Kidney tubule cell (primary cell): ENCODE data around the gene VRTN.
"Not testable (repeated sequence)": the region's sequence is repeated elsewhere in the genome, so short reads cannot be mapped to it uniquely, and the experiment has no call there.

Source experiments
- DNase-seq: peaks from one replicate; pipeline ENCODE4 v3.0.0-alpha.2; 2018; ENCODE audit warnings: low spot score

The VRTN gene

DNA sequence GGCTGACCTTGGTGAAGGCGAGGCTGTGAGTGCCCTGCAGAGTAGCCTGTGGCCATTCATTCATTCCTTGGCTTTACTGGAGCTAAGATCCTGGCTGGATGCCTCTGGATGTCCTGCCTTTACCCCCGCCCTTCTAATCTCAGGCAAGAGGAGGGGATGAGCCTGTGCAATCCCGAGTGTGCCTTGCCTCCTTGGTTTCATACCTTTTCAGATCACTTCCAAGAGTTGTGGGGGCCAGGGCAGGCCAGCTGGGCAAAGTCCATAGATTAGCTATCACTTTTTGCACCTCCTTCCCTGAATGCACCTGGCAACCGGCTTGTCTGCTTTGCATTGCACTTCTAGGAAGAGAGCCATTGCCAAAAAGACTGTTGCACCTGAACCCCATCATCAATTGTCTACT is 1.5 kb downstream of the VRTN start:
- DNase-seq: no peak

DNA sequence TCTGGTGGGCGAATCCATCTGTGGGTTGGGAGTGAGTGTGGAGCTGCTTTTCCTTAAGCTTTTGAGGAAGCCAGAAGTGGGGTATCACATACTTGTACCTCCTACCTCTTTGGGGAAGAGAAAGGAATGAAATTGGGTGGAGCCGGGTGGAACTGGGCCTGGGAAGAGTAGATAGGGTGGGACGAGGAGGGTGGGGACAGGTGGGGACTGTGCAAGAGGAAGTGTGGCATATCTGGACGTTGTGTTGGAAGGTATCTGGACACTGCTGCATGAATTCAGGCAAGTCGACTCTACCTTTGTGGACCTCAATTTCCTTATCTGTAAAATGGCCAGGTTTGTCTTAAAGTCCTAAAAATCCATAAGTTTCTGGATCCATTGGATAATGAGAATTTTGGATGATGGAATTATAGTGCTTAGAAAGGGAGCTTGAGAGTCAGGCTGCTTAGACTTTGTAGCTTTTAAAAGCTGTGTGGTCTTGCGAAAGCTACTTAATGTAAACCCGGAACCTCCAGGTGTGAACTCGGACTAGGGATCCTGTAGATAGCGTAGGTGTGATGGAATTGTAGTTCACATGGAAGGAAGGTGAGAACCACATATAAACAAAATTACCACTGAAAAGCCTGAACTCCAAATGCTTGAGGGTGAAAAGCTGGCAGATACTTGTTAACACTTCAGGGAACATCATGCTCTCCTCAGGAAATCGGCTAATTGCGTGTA is 2.1 kb downstream of the VRTN start:
- no peak for DNase-seq

DNA sequence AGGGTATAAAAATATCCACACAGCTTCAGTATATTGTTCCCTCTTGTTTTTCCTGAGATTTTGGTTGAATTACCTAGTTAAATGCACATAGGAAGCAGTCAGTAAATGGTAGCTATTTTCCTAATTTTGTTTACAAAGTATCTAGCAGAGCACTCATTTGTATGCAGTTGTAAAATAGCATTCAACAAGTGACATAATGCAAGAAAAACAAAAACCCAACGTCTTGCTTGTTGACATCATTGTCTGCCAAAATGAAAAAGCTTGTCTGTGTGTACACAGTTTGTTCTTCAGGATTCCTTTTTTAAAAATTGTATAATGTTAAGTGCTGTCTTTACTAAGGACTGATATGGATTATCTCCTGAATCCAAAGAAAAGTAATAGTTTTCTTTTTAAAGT is 2.7 kb downstream of the VRTN start:
- DNase-seq: no peak

DNA sequence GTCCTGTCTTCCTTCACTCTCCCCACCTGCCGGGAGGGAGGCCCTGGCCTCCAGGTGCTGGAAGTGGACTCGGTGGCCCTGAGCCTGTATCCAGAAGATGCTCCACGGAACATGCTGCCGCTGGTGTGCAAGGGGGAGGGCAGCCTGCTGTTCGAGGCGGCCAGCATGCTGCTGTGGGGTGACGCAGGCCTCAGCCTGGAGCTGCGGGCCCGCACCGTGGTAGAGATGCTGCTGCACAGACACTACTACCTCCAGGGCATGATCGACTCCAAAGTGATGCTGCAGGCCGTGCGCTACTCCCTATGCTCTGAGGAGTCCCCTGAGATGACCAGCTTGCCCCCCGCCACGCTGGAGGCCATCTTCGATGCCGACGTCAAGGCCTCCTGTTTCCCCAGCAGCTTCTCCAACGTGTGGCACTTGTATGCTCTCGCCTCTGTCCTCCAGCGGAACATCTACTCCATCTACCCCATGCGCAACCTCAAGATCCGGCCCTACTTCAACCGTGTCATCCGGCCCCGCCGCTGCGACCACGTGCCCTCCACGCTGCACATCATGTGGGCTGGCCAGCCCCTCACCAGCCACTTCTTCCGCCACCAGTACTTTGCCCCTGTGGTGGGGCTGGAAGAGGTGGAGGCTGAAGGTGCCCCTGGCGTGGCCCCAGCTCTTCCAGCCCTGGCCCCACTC is 8.8 kb downstream of the VRTN start:
- DNase-seq: no peak

DNA sequence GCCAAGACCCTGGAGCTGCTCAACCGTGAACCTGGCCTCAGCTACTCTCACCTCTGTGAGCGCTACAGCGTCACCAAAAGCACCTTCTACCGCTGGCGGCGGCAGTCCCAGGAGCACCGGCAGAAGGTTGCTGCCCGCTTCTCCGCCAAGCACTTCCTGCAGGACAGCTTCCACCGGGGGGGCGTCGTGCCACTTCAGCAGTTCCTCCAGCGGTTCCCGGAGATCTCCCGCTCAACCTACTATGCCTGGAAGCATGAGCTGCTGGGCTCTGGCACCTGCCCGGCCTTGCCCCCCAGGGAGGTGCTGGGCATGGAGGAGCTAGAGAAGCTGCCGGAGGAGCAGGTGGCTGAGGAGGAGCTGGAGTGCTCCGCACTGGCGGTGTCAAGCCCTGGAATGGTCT is 9.3 kb downstream of the VRTN start:
- DNase-seq: no peak

DNA sequence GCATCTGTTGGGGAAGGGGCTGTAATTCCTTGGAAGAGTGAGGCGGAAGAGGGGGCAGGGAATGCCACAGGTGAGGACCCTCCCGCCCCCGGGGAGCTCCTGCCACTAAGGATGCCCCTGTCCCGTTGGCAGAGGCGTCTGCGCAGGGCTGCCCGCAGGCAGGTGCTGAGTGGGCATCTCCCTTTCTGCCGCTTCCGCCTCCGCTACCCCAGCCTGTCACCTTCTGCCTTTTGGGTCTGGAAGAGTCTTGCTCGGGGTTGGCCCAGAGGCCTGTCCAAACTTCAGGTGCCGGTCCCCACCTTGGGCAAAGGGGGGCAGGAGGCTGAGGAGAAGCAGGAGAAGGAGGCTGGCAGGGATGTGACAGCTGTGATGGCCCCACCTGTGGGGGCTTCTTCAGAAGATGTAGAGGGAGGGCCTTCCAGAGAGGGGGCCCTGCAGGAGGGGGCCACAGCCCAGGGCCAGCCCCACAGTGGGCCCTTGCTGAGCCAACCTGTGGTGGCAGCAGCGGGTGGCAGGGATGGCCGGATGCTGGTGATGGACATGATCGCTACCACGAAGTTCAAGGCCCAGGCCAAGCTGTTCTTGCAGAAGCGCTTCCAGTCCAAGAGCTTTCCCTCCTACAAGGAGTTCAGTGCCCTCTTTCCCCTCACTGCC is 10.0 kb downstream of the VRTN start:
- DNase-seq: no peak

DNA sequence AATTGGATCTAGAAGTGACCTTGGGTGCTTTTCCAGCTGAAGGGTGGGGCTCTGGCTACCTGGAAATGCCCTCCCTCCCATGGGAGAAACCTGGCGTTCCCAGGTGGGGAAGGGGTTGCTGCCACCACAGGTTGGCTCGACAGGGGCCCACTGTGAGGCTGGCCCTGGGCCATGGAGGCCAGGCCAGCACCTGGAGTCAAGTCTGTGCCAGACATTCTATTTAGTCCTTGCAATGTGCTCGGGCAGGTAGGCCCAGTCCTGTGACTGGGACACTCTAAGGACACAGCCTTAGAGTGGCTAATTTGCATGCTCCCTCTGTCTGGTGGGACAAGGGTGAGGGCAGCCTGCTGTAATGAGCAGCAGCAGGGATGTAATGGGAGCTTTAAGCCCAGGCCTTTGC is 11.9 kb downstream of the VRTN start:
- DNase-seq: no peak

DNA sequence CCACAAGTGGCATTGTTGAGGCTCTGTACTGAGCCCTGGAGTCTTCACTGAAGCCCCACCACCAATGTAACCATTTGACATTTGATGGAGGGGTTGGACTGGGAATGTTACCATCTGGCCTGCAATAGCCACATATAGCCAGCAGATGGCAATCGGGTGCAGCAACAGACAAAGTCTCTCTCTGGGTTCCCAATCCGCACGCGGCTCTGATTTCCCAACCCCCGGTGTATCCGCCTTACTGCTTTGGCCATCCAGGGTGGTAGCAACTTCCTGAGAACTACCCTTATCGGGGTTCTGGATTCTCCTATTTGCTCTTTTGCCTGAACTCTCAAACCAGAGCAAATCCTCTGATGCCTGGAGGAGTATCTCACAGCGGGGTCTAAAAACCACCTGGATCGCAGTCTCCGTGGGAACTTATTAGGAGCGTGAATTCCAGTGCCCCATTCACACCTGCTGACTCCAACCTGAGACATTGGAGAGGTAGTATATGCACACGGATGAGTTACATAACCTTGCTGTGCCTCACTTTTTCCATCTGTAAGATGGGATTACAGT is 14.2 kb downstream of the VRTN start:
- DNase-seq: peak; percentile 69

DNA sequence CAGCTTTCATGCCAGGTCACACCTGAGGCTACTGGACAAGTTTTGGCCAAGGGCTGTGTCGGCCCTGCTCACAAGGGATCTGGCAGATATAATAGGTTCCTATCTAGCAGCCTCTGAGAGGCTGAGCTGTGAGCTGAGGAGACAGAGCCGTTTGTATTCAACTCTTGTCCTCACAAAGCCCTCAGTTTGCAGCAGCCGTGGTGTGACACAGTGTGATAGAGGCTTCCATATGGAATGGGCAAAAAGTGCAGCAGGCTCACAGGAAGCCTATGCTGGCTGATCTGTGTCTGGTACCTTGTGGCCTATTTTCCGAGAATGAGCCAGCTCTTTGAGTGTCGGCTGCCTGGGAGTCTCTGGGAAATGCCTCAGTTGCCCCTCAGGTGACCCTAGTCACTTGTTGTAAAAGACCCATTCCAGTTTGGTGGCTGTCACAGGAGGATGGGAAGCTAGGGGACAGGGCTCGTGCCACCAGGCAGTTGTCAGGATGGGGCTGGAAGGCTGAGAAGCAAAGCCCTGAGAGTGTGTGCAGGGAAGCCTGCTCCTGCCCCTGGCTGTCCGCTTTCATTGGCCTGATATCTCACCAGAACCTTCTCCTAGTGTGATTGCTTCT is 16.1 kb downstream of the VRTN start:
- DNase-seq: no peak

DNA sequence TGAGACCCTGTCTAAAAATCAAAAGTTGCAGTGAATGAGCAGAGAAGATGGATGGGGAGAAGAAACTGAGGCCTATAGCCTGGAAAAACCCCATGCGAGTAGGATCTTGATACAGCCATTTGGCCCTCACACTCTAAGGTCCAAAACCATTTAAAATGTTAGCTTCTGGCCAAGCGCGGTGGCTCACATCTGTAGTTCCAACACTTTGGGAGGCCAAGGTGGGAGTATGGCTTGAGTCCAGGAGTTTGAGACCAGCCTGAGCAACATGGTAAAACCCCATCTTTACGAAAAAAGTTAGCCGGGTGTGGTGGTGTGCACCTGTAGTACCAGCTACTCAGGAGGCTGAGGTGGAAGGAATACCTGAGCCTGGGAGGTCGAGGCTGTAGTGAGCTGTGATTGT is 19.8 kb downstream of the VRTN start:
- DNase-seq: no peak

DNA sequence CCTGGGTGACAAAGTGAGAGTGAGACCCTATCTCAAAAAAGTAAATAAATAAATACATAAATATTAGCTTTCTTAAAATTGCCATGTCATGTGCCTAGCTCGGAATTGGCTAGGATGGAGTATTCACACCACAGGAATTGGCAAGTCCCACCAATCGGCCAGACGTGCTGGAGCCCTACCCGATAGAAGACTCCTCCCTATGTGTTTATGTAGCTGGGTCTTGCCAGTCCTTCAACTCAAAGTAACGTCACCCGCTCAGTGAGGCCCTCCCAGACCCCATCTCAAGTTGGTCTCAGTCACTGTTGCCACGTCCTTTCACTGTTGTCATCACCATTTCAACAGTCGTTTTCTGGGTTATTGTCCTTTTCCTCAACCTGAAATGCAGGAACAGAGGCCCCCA is 20.2 kb downstream of the VRTN start:
- DNase-seq: no peak

DNA sequence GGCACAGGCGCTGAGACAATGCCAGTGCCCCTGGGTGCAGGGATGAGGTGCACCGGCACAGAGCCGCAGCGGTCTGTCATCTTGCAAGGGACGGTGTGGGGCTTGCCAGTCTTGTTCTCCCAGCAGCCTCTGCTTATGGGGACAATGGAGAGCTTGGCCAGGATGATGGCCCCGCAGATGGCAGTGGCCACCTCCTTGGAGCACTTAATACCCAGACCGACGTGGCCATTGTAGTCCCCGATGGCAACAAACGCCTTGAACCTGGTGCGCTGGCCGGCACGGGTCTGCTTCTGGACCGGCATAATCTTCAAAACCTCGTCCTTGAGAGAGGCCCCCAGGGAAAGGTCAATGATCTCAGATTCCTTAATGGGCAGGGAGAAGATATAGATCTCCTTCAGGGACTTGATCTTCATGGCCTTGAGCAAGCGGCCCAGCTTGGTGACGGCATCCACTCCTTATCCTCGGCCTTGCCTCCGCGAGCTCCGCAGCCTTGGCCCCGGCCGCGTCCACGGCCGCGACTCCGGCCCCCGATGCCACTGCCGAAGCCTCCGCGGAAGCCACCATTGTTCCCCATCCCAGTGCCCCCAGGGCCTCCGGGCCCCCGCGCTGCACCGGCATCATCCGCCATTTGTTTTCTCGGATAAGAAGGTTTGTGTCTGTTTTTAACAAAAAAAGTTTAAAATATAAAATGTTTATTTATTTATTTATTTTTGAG is 29.9 kb downstream of the VRTN start:
- DNase-seq: no peak

DNA sequence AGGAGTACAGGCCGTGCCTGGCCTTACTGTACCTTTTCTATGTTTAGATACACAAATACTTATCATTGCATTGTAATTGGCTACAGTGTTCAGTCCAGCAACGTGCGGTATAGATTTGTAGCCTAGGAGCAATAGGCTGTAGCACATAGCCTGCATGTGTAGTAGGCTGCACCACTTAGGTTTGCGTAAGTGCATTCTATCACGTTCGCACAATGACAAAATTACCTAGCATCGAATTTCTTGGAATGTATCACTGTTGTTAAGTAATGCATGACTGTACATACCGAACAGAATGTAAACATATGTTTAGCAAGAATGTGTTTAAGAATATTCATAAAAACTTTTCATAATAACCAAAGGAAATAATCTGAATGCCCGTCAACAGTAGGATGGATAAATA is 31.9 kb downstream of the VRTN start:
- DNase-seq: no peak

DNA sequence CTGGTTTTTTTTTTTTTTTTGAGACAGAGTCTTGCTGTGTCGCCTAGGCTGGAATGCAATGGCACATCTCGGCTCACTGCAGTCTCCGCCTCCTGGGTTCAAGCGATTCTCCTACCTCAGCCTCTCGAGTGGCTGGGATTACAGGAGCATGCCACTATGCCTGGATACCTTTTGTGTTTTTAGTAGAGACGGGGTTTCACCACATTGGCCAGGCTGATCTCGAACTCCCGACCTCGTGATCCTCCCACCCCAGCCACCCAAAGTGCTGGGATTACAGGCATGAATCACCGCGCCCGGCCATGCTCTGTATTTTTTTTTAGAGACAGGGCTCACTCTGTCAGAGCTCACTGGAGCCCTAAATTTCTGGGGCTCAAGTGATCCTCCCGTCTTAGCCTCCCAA is 32.6 kb downstream of the VRTN start:
- DNase-seq: no peak

DNA sequence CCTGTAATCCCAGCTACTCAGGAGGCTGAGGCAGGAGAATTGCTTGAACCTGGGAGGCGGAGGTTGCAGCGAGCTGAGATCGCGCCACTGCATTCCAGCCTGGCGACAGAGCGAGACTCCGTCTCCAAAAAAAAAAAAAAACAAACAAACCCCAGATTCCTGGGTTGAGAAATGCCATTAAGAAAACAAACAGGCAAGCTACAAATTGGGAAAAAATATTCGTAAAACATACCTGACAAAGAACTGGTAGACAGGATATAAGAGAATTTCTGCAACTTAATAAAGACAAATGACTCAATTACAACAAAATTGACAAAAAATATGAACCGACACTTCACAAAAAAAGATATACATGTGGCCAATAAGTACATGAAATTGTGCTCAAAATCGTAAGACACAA is 33.3 kb downstream of the VRTN start:
- not testable (repeated sequence) for DNase-seq

DNA sequence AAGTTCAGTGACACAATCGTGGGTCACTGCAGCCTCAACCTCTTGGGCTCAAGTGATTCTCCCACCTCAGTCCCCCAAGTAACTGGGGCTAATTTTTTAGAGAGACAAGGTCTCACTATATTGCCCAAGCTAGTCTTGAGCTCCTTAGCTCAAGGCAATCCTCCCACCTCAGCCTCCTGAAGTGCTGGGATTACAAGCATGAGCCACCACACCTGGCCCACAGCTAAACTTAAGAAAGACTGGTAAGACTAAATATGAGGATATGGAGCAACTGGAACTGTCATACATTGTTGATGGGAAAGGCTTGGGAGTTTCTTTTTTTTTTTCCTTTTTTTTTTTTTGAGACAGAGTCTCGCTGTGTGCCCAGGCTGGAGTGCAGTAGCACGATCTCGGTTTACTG is 34.0 kb downstream of the VRTN start:
- DNase-seq: no peak

DNA sequence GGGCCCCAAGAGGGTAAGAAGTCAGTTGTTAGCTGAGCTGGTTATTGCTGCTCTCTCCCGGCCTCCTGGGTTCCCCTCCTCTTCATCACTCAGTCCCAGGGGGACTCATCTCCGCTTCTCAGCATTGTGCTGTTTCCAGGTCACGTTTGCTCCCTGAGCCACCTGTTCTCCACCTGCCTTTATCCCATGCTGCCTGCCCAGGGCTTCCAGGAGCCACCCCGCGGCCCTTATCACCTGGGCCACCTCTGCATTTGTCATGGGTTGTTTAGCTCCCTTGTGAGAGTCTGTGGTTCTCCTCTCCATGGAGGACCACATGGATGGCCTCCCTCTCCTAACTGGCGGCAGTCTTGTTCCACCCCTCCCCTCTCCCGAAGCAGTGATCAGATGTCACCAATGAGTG is 41.7 kb downstream of the VRTN start:
- no peak for DNase-seq

DNA sequence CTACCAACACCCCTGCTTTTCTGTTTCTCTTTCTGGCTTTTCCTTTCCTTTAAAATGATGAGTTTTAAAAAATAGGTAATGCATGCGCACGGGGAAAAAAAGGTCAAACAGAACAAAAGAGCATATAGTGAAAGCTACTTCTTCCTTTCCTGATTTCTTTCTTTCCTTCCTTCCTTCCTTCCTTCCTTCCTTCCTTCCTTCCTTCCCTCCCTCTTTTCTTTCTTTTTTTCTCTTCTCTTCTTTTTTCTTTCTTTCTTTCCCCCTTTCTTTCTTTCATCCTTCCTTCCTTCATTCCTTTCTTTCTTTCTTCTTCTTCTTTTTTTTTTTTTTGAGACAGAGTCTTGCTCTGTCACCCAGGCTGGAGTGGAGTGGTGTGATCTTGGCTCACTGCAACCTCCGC is 42.2 kb downstream of the VRTN start:
- not testable (repeated sequence) for DNase-seq

DNA sequence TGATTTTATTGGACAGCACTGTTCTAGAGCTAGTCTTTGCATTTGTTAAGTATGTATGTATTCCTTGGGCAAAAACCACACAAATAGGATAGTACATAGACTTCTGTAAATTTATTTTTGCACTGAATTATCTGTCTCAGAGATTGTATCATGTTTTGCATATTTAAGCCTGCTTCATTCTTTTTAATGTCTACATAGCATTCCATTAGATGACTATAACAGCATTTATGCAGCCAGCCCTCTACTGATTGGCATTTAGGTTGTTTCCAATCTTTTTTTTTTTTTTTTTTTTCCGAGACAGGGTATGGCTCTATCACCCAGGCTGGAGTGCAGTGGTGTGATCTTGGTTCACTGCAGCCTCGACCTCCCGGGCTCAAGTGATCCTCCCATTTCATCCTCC is 43.2 kb downstream of the VRTN start:
- no peak for DNase-seq

DNA sequence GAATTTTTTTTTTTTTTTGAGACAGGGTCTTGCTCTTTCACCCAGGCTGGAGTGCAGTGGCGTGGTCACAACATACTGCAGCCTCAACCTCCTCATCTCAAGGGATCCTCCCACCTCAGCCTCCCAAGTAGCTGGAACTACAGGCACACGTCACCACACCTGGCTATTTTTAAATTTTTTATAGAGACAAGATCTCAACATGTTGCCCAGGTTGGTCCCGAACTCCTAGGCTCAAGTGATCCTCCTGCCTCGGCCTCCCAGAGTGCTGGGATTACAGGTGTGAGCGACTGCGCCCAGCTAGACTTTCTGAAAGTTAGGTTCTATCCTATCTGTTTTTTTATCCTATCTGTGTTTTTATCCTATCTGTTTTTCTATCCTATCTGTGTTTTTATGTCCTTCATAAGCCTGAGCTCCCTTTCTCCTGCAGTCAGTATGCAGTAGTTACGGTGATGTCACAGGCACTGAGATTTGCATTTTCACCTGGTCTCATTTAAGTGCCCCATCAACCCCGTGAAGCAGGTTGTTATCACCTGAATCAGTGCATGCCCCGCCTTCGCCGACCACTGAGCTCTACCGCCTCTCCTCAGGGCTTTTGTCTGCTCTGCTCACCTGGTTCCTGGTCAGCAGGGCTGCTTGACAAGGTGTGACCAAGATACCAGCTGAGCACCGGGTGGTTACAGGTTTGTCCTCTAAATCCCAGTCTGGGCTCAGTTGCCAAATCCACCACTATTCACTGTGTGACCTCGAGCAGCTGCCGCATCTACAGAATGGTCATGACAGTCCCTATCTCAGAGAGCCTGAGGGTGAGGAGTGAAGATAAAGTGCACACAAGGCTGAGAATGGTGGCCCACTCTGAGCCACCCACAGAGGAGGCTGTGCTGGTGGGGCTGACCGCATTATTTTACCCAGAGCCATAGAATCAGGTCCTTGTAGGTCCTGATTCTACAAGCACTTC is 44.6 kb downstream of the VRTN start:
- no peak for DNase-seq

DNA sequence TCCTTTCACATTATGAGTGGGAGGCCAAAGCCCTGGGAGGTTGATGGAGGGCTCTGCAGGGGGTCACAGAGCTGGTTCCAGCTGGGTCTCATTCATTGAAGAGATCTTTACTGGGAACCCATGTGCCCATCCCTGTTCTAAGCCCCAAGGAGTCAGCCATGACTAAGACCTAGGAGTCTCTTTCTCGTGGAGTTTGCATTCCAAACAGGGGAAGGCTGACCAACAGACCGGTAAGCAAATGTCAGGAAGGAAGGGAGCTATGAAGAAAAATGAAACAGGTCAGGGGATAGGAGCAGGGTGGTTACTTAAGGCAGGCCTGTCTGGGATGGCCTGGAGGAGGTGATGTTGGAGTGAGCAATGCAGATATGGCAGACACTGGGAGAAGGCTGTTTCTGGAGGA is 46.3 kb downstream of the VRTN start:
- peak; percentile 66 for DNase-seq
